H1 (cell line): ENCODE results near the gene FAM83G. TPM values are rescaled to one million over a fixed set of nuclear protein-coding genes. Genes with fewer than 3 reads are reported as not detected.

Experiments used
- SRF ChIP-seq: IDR thresholded peaks from 2 replicates; pipeline ENCODE4 v1.6.1; 2011; ENCODE audit warnings: mild to moderate bottlenecking, low read depth, low read length, moderate library complexity
- USF2 ChIP-seq: IDR thresholded peaks from 2 replicates; pipeline ENCODE4 v1.6.1; 2011; ENCODE audit warnings: low read length, improper control_type of control experiment
- polyA plus RNA-seq, 7 experiments: library from polyadenylated mRNA; depleted of rRNA in 3 of 7; stranded (reverse) in 5 of 7; unstranded in 2 of 7; fragments of >200 nt in 5 of 7; fragments of 200-250 nt in 2 of 7; gene quantifications; 1 replicate in 5 of 7; 2 replicates in 1 of 7; 4 replicates in 1 of 7; pipeline versions ENCODE4 v1.2.1 to v1.2.3, GENCODE V29; 2011 to 2013; ENCODE audit warnings: missing spikeins in 2 of 7, mixed read lengths in 2 of 7
- total RNA-seq: library from RNA; stranded (reverse); fragmentation: NEBNext Ultra II Directional; extraction: Animal tissue kit (Norgen Biotek cat#: 25700); gene quantifications from 2 replicates; pipeline ENCODE4 v1.2.1, GENCODE V29; 2021

FAM83G gene
- total and polyA plus RNA-seq, 2 of the 8 experiments (the other 6 are each of a cell fraction or from before 2014, with no cell fraction given) = 15.4 to 29.0 TPM

DNA sequence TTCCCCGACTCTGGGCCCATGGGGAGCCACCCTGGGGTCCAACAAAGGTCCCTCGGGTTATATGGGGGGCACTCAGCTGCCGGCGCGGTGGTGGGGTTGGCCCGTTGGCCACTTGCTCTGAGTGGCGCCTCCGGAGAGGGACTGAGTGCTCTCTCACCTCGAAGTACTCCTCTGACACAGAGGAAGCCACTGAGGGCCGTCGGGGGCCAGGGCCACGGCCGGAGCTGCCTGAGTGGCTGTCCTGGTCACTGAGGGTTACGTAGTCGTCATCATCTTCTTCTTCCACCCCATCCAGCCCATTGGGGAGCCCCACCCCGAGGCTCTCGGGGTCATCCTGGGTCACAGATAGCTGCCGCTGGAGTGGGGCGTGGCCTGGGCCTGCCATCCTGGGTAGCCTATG is 26.9 kb downstream of the FAM83G start (continued):
- no peak for TF ChIP-seq SRF
- TF ChIP-seq USF2 = no peak
